ENCODE measurements around the gene SNAI3.

DNA sequence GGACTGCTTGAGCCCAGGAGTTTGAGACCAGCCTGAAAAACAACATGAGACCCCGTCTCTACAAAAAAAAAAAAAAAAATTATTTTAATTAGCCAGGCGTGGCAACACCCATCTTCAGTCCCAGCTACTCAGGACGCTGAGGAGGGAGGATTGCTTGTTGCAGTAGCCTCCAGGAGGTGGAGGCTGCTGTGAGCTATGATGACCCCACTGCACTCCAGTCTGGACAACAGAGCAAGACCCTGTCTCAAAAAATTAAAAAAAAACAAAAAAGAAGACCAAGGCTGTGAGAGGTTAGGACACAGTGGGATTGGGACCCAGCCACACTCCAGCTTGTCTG lies 1.3 kb upstream of the SNAI3 start:
- TF ChIP-seq, protein P1, sequence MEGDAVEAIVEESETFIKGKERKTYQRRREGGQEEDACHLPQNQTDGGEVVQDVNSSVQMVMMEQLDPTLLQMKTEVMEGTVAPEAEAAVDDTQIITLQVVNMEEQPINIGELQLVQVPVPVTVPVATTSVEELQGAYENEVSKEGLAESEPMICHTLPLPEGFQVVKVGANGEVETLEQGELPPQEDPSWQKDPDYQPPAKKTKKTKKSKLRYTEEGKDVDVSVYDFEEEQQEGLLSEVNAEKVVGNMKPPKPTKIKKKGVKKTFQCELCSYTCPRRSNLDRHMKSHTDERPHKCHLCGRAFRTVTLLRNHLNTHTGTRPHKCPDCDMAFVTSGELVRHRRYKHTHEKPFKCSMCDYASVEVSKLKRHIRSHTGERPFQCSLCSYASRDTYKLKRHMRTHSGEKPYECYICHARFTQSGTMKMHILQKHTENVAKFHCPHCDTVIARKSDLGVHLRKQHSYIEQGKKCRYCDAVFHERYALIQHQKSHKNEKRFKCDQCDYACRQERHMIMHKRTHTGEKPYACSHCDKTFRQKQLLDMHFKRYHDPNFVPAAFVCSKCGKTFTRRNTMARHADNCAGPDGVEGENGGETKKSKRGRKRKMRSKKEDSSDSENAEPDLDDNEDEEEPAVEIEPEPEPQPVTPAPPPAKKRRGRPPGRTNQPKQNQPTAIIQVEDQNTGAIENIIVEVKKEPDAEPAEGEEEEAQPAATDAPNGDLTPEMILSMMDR (IDR thresholded peaks at IDR 0.05 in 8 of 11, conservative IDR thresholded peaks at IDR 0.05 in 3 of 11), result no peak
- TF ChIP-seq POLR2AphosphoS5 (IDR thresholded peaks at IDR 0.05), result no peak
- TF ChIP-seq POLR2A (IDR thresholded peaks at IDR 0.05), result no peak

Measured in spleen (tissue), 7 donors.